ENCODE data around the gene AFMID.

DNA sequence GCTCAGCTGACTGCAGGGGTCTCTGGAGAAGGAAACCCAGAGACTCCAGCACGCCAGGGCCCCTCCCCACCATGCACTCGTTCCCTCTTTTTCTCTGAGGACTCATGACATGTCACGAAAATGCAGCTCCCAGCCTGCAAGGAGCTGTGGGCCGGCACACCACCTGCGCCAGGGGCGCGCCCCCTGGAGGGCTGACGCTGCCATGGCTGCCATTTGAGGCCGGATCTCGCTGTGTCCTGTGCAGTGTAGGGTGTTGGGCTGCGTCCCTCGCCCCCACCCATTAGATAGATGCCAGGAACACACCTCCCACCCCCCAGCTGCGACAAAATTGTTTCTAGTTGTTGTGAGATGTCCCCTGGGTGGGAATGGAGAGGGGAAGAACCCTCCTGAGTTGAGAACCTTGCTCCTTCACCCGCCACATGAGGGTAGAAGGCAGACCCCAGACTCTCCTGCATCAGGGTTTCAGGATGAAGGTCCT lies 10.6 kb upstream of the AFMID start:
- TF ChIP-seq EZH2 (IDR thresholded peaks at IDR 0.05; ENCODE audit: borderline replicate concordance, low read depth, low read length, severe bottlenecking) (no peak), POLR2A (IDR thresholded peaks at IDR 0.05; ENCODE audit: low read depth, low read length) (no peak), GATA2 (IDR thresholded peaks at IDR 0.05; ENCODE audit: insufficient read depth, insufficient read length, low read depth, low read length) (no peak)
- TF ChIP-seq, protein P1, sequence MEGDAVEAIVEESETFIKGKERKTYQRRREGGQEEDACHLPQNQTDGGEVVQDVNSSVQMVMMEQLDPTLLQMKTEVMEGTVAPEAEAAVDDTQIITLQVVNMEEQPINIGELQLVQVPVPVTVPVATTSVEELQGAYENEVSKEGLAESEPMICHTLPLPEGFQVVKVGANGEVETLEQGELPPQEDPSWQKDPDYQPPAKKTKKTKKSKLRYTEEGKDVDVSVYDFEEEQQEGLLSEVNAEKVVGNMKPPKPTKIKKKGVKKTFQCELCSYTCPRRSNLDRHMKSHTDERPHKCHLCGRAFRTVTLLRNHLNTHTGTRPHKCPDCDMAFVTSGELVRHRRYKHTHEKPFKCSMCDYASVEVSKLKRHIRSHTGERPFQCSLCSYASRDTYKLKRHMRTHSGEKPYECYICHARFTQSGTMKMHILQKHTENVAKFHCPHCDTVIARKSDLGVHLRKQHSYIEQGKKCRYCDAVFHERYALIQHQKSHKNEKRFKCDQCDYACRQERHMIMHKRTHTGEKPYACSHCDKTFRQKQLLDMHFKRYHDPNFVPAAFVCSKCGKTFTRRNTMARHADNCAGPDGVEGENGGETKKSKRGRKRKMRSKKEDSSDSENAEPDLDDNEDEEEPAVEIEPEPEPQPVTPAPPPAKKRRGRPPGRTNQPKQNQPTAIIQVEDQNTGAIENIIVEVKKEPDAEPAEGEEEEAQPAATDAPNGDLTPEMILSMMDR (IDR thresholded peaks at IDR 0.05; ENCODE audit: extremely low read depth in 1 of 2, insufficient read depth in 1 of 2, low read depth in 1 of 2, low read length in 2 of 2): peak; percentile 96 to 98
